Esophagus squamous epithelium (tissue), 4 donors: ENCODE data around the gene TPM1.

Source experiments
- CTCF ChIP-seq, 6 experiments: fragments of 450-650 bp in 4 of 6; fragments of 200-600 bp in 2 of 6; sonication (generic) in 2 of 6; IDR thresholded peaks; one replicate each; pipeline ENCODE4 v1.5.1; 2016 to 2019; ENCODE audit warnings: antibody characterized with exemption in 6 of 6, mild to moderate bottlenecking in 4 of 6, moderate library complexity in 4 of 6
- POLR2A ChIP-seq, 4 donors: fragments of 450-650 bp; IDR thresholded peaks; one replicate each; pipeline ENCODE4 v1.6.1; 2017; ENCODE audit warnings: antibody characterized with exemption in 4 of 4, mild to moderate bottlenecking in 4 of 4, moderate library complexity in 3 of 4

- TF ChIP-seq CTCF (IDR thresholded peaks at IDR 0.05), result no peak
- no peak for TF ChIP-seq POLR2A (IDR thresholded peaks at IDR 0.05)
These were observed 47.9 kb downstream of the TPM1 start for GRCh38 chr15:63090472-63090871.
